Stimulated activated CD8-positive, alpha-beta memory T cell treated with anti-CD3 and anti-CD28 coated beads, Interleukin-7, amount 100 ng/mL, for 48 hours (primary cell): ENCODE measurements around the gene NRAS.

ENCODE experiments used
- DNase-seq, 2 donors: peaks; one replicate each; pipeline ENCODE4 v3.0.0-alpha.2; 2020; ENCODE audit warnings: low read depth in 1 of 2; ENCODE audit errors: extremely low read depth in 1 of 2

NRAS gene

GRCh38 chr1:114716304-114717170 lies at the start of gene NRAS:
Gene NRAS, minus strand, starts transcription at chr1:114716771. Its CDS starts 611 bp downstream, at chr1:114716160.
- DNase-seq = peak; percentile 90 to 91

- no peak for DNase-seq
These were observed 48.1 kb upstream of the NRAS start for GRCh38 chr1:114764689-114765088.

GRCh38 chr1:114758256-114758832 lies 41.8 kb upstream of the NRAS start:
- no peak for DNase-seq

GRCh38 chr1:114757455-114758255 lies 41.1 kb upstream of the NRAS start, which contains the start of gene CSDE1:
Gene CSDE1, minus strand, starts transcription at chr1:114757984. Its CDS starts 18,094 bp downstream, at chr1:114739890.
- peak; percentile 89 to 94 for DNase-seq

DNA sequence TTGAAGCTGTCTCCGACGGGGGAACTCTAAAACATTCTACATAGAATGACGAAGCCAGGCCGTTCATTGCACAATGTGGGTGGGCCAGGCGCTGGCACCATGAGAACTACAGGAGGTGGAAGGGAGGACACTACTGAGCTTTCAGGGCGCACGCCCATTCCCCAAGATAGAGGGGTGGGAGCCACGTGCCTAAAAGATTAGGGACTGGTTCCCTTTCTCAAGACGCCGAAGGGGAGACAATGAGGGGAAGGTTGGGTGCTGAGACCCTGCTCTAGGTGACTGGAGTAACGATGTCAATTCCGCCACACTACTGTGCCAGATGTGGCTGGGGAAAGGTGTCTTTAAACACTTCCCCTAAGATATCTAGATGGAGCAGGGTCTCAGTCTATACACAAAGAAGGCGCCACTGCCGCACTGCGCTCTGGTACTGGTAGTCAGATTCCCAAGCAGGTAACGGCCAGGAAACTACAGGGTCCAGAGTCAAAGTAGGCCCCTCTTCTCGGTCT lies 40.4 kb upstream of the NRAS start:
- no peak for DNase-seq

- DNase-seq = no peak
These were observed 39.7 kb upstream of the NRAS start for GRCh38 chr1:114756009-114756892.

- no peak for DNase-seq
These were observed 38.7 kb upstream of the NRAS start for GRCh38 chr1:114755006-114755931.

- peak in 1 of 2 donors; percentile 27 for DNase-seq
These were observed 37.1 kb upstream of the NRAS start for GRCh38 chr1:114753702-114754101.

- DNase-seq = no peak
These were observed 36.6 kb upstream of the NRAS start for GRCh38 chr1:114753143-114753542.

GRCh38 chr1:114750780-114751179 lies 34.2 kb upstream of the NRAS start:
- no peak for DNase-seq

DNA sequence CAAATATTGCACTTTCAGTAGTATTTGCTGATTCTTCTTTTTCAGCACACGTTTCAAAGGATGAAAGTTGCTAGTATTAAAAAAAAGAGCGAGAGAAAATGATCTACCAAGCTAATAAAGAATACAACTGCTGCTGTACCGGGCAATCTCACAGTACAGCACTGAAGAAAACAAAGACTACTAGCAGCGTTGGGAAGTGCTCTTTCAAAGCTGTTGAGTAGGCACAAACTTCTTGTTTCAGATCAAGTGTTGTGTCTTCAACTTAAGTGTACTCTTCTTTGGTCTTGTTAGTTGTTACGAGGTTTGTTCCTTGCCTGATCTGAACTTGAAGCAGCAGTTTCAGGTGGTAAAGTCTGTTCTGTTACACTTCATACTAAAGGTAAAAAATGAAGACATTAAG lies 33.3 kb upstream of the NRAS start:
- no peak for DNase-seq

DNA sequence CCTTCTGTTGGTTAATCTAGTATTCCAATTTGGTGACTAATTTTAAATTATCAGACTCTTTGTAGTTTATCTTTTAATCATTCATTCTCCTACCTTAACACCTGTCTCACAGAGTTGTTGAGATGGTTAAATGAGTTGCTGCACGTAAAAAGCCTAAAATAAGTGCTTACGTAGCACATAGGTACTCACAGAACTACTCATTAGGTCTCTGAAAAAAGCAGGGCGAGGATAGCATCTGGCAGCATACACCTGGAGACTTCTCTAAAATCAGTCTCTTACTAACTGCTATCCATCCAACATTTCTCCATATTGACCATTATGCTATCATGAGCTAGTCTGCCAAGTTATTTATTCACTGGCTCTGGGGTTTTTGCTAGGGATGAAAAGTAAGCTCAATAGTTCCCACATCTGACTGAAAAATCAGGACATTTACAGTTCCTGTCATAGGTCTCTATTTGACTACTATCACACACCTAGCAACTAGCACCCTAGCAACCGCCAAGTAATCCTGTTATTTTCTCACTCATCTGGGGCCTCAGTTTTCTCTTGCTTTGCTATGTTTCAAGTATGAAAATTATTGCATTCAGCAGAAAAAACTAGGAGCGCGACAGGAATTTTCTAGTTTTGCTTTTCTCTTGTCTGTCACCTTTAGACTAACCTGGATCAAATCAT lies 30.0 kb upstream of the NRAS start:
- no peak for DNase-seq

DNA sequence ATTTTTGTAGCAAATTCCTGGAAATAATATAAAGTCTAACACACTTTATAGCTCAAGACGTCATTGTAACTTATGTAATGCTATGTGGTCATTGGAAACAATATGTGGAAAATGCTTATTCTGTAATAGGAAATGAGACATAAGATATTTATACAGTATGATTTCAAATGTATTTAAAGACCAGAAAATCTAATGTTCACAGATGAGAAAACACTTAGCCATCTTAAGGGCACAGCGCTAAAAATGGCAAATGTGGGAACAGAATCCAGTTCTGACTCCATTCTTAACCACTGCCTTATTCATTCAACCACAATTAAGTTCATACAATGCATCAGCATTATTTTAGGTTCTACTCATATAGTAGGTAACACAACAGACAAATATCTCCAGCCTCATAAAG lies 28.7 kb upstream of the NRAS start:
- DNase-seq = no peak

- no peak for DNase-seq
These were observed 25.6 kb upstream of the NRAS start for GRCh38 chr1:114741963-114742746.

DNA sequence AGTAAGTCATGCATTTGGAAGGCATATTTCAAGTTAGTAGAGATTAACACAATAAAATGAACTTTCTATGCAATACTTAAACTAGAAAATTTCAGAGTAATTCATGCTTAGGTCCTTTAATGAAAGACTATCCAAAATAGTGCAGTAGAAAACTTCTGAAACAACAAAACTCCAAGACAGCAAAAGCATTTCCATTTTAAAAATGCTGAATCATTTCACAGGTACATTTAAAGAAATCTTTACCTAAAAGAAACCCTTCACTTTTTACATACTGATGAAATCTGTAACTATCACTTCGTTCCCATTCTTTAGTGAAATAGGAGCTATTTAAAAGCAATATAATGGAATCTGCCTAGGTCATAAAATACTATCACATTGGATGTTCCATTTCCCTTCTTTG lies 23.8 kb upstream of the NRAS start:
- no peak for DNase-seq

DNA sequence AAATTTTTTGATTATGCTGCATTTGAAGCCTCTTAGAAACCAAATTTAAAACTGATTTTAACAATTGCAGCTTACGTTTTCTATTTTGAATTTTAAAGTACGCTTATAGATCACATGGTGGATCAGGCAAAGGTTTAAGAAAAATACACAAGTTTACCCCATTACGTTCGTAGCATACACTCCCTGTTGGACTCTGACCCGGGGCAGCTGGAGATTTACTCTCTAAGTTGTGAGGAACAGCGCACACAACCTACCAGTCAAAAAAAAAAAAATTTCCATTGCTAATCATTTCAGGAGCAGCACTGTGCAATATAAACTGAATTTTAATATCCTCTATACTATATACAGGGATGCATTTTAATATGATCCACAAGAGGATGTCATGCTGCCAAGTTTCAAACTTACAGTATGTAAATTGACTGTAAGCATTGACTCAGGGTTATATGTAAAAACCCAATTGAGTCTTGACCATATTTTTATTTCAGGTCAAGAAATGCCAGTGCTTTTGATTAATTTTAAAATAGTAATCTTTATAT lies 20.8 kb upstream of the NRAS start:
- no peak for DNase-seq

DNA sequence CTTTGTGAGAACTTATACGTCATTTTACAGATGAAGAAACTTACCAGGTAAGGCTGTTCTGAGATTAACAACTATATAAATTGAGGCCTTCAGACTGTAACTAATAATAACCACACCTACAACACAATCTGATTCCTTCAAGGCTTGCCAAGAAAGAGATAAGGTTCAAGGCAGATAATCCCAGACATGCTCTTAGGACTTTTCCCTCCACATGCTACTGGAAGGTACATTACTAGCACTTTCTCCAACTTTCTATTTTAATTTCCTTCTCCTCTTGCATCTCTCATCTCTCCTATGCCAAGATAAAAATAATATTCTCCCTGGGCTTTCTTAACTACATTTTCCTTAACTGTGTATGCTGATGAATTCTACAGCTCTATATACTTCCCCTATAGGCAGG lies 18.9 kb upstream of the NRAS start:
- DNase-seq = no peak

- no peak for DNase-seq
These were observed 13.2 kb upstream of the NRAS start for GRCh38 chr1:114729782-114730181.
